K562 (cell line): Measurements from ENCODE around the gene NAGS. TPM values are rescaled to one million over a fixed set of nuclear protein-coding genes. Genes with fewer than 3 reads are reported as not detected.
A peak's percentile ranks its signal among the peaks of the same experiment; 100 is the strongest.

Source experiments
- BCL6 ChIP-seq: fragments of 250-450 bp; sonication (Bioruptor Pico); IDR thresholded peaks from 2 replicates; pipeline ENCODE4 v1.4.0; 2020
- HLTF ChIP-seq: fragments of 450-650 bp; IDR thresholded peaks from 2 replicates; pipeline ENCODE4 v1.6.1; 2016
- ILK ChIP-seq: fragments of 450-650 bp; IDR thresholded peaks from 2 replicates; pipeline ENCODE4 v1.6.1; 2016; ENCODE audit warnings: missing genetic modification characterization, low read depth, mild to moderate bottlenecking, missing compliant biosample characterization, moderate library complexity, borderline replicate concordance
- JUND ChIP-seq, 2 experiments: IDR thresholded peaks; 2 replicates in 1 of 2; 3 replicates in 1 of 2; pipeline ENCODE4 v1.6.1; 2011; ENCODE audit warnings: borderline replicate concordance in 2 of 2, low read depth in 2 of 2, low read length in 2 of 2, improper control_type of control experiment in 1 of 2, missing biosample characterization in 1 of 2, missing genetic modification characterization in 1 of 2, missing genetic modification reagents in 1 of 2
- LCOR ChIP-seq: sonication (generic); formaldehyde crosslinking; IDR thresholded peaks from 2 replicates; pipeline ENCODE4 v1.8.0; 2022; ENCODE audit warnings: mild to moderate bottlenecking, missing genetic modification reagents
- LEF1 ChIP-seq: fragments of 450-650 bp; IDR thresholded peaks from 2 replicates; pipeline ENCODE4 v1.6.1; 2016; ENCODE audit warnings: mild to moderate bottlenecking
- NCOA2 ChIP-seq, 2 experiments: fragments of 450-650 bp; IDR thresholded peaks; 2 replicates each; pipeline ENCODE4 v1.6.1; 2018; ENCODE audit warnings: mild to moderate bottlenecking in 2 of 2, moderate library complexity in 1 of 2; ENCODE audit not compliant: partially characterized antibody in 2 of 2
- ZBTB8A ChIP-seq: fragments of 450-650 bp; IDR thresholded peaks from 2 replicates; pipeline ENCODE4 v1.6.1; 2018; ENCODE audit warnings: mild to moderate bottlenecking, moderate library complexity; ENCODE audit not compliant: partially characterized antibody
- ZNF232 ChIP-seq: sonication (generic); formaldehyde crosslinking; IDR thresholded peaks from 2 replicates; pipeline ENCODE4 v1.8.0; 2022; ENCODE audit warnings: mild to moderate bottlenecking, missing genetic modification reagents
- ZNF239 ChIP-seq: fragments of 250-450 bp; sonication (Bioruptor Pico); IDR thresholded peaks from 2 replicates; pipeline ENCODE4 v1.4.0; 2020; ENCODE audit warnings: mild to moderate bottlenecking
- polyA plus RNA-seq, 8 experiments: library from polyadenylated mRNA; depleted of rRNA in 4 of 8; stranded (reverse) in 5 of 8; unstranded in 3 of 8; fragments of >200 nt; fragmentation: Nextera tagmentation in 2 of 8; fragmentation: Illumina TruSeq in 1 of 8; extraction: Ambion mirVana in 2 of 8; extraction: Trizol in 1 of 8; gene quantifications; 2 replicates each; pipeline versions ENCODE4 v1.2.1 to v1.2.3, GENCODE V29; 2011 to 2014; ENCODE audit warnings: inconsistent platforms in 1 of 8, missing spikeins in 1 of 8
- total RNA-seq, 7 experiments: library from RNA; depleted of rRNA in 6 of 7; stranded (reverse); fragments of >200 nt in 6 of 7; fragmentation: Illumina TruSeq in 2 of 7; extraction: Trizol in 2 of 7; gene quantifications; 2 replicates each; pipeline versions ENCODE4 v1.2.1 to v1.2.3, GENCODE V29; 2011 to 2021; ENCODE audit warnings: low replicate concordance in 1 of 7
- TF ChIP-seq, protein P1 (sequence below): sonication (generic); formaldehyde crosslinking; IDR thresholded peaks from 2 replicates; pipeline ENCODE4 v1.8.0; 2022; ENCODE audit warnings: mild to moderate bottlenecking, missing genetic modification reagents, borderline replicate concordance
- TF ChIP-seq, protein P2 (sequence below): IDR thresholded peaks from 2 replicates; pipeline ENCODE4 v1.6.1; 2014; ENCODE audit warnings: antibody characterized with exemption
- TF ChIP-seq, protein P3 (sequence below): fragments of 450-650 bp; IDR thresholded peaks from 2 replicates; pipeline ENCODE4 v1.6.1; 2016; ENCODE audit warnings: low read depth
- TF ChIP-seq, protein P4 (sequence below): fragments of 250-450 bp; sonication (Bioruptor Pico); IDR thresholded peaks from 2 replicates; pipeline ENCODE4 v1.8.0; 2021; ENCODE audit warnings: mild to moderate bottlenecking, moderate library complexity

The NAGS gene
- total and polyA plus RNA-seq, 9 of the 15 experiments (the other 6 are each of a cell fraction or from before 2014, with no cell fraction given): not detected

DNA sequence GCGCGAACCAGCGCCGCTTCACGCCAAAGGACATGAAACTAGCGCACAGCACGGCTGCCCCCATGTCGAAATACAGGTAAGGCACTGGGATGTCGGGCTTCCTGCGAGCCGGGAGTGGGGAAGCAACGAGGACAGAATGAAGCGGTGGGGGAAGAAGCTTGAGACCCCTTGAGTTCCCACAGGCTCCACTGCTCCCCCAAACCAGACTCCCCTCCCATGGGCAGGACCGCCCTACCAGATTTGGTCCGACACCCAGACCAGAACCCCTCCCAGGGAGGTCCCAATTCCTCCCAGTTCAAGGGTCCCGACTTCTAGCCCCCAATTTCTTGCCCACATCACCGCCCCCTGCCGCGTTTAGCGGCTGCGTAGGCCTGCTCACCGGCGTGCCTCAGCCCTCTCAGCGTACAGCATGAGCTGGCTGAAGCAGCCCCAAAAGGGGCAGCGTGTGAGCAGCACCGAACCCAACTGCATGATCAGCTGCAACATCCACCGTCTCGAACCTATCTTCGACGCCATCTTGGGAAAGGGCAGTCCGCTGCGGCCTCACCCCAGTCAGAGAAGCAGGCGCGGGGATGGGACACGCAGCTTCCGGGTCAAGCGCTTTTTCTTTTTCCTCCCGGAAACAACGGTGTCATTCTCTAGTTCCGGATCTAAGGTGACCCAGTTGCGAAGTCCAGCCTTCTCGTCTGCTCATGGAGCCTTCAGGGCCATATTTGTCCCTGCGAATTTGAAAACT, 10.2 kb downstream of the NAGS start, which contains the start of gene TMEM101 (continued):
- TF ChIP-seq NCOA2 (IDR thresholded peaks at IDR 0.05; ENCODE audit: partially characterized antibody in 2 of 2): no peak
- TF ChIP-seq ZNF239 (CRISPR knock-in tag): peak; percentile 36
- TF ChIP-seq HLTF: peak; percentile 40; the same call in 1 of the 2 replicates
- TF ChIP-seq, protein P1, sequence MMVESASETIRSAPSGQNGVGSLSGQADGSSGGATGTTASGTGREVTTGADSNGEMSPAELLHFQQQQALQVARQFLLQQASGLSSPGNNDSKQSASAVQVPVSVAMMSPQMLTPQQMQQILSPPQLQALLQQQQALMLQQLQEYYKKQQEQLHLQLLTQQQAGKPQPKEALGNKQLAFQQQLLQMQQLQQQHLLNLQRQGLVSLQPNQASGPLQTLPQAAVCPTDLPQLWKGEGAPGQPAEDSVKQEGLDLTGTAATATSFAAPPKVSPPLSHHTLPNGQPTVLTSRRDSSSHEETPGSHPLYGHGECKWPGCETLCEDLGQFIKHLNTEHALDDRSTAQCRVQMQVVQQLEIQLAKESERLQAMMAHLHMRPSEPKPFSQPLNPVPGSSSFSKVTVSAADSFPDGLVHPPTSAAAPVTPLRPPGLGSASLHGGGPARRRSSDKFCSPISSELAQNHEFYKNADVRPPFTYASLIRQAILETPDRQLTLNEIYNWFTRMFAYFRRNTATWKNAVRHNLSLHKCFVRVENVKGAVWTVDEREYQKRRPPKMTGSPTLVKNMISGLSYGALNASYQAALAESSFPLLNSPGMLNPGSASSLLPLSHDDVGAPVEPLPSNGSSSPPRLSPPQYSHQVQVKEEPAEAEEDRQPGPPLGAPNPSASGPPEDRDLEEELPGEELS (CRISPR knock-in tag): no peak
- TF ChIP-seq, protein P2, sequence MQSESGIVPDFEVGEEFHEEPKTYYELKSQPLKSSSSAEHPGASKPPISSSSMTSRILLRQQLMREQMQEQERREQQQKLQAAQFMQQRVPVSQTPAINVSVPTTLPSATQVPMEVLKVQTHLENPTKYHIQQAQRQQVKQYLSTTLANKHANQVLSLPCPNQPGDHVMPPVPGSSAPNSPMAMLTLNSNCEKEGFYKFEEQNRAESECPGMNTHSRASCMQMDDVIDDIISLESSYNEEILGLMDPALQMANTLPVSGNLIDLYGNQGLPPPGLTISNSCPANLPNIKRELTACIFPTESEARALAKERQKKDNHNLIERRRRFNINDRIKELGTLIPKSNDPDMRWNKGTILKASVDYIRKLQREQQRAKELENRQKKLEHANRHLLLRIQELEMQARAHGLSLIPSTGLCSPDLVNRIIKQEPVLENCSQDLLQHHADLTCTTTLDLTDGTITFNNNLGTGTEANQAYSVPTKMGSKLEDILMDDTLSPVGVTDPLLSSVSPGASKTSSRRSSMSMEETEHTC: no peak
- no peak for TF ChIP-seq ILK (tag)
- no peak for TF ChIP-seq ZBTB8A
- TF ChIP-seq, protein P3, sequence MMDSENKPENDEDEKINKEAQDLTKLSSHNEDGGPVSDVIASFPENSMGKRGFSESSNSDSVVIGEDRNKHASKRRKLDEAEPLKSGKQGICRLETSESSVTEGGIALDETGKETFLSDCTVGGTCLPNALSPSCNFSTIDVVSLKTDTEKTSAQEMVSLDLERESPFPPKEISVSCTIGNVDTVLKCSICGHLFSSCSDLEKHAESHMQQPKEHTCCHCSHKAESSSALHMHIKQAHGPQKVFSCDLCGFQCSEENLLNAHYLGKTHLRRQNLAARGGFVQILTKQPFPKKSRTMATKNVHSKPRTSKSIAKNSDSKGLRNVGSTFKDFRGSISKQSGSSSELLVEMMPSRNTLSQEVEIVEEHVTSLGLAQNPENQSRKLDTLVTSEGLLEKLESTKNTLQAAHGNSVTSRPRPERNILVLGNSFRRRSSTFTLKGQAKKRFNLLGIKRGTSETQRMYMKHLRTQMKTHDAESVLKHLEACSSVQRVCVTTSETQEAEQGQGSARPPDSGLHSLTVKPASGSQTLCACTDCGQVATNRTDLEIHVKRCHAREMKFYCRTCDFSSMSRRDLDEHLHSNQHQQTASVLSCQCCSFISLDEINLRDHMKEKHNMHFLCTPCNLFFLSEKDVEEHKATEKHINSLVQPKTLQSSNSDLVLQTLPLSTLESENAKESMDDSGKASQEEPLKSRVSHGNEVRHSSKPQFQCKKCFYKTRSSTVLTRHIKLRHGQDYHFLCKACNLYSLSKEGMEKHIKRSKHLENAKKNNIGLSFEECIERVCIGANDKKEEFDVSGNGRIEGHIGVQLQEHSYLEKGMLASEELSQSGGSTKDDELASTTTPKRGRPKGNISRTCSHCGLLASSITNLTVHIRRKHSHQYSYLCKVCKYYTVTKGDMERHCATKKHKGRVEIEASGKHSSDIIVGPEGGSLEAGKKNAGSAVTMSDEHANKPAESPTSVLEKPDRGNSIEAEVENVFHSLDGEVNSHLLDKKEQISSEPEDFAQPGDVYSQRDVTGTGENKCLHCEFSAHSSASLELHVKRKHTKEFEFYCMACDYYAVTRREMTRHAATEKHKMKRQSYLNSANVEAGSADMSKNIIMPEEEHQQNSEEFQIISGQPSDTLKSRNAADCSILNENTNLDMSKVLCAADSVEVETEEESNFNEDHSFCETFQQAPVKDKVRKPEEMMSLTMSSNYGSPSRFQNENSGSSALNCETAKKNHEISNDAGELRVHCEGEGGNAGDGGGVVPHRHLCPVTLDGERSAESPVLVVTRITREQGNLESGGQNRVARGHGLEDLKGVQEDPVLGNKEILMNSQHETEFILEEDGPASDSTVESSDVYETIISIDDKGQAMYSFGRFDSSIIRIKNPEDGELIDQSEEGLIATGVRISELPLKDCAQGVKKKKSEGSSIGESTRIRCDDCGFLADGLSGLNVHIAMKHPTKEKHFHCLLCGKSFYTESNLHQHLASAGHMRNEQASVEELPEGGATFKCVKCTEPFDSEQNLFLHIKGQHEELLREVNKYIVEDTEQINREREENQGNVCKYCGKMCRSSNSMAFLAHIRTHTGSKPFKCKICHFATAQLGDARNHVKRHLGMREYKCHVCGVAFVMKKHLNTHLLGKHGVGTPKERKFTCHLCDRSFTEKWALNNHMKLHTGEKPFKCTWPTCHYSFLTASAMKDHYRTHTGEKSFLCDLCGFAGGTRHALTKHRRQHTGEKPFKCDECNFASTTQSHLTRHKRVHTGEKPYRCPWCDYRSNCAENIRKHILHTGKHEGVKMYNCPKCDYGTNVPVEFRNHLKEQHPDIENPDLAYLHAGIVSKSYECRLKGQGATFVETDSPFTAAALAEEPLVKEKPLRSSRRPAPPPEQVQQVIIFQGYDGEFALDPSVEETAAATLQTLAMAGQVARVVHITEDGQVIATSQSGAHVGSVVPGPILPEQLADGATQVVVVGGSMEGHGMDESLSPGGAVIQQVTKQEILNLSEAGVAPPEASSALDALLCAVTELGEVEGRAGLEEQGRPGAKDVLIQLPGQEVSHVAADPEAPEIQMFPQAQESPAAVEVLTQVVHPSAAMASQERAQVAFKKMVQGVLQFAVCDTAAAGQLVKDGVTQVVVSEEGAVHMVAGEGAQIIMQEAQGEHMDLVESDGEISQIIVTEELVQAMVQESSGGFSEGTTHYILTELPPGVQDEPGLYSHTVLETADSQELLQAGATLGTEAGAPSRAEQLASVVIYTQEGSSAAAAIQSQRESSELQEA: peak; percentile 38; the same call in 1 of the 2 replicates
- TF ChIP-seq LCOR (CRISPR knock-in tag): 0 out of 2 replicates have a peak, but pooled peaks have one; percentile 40
- no peak for TF ChIP-seq ZNF232 (CRISPR knock-in tag)
- peak; percentile 80 for TF ChIP-seq JUND (IDR thresholded peaks at IDR 0.05; ENCODE audit: borderline replicate concordance, low read depth, low read length)
- TF ChIP-seq JUND (tag; IDR thresholded peaks at IDR 0.05; ENCODE audit: borderline replicate concordance, low read depth, low read length): peak; percentile 8; the same call in 1 of the 3 replicates
- TF ChIP-seq LEF1: no peak
- TF ChIP-seq BCL6: no peak
- TF ChIP-seq, protein P4, sequence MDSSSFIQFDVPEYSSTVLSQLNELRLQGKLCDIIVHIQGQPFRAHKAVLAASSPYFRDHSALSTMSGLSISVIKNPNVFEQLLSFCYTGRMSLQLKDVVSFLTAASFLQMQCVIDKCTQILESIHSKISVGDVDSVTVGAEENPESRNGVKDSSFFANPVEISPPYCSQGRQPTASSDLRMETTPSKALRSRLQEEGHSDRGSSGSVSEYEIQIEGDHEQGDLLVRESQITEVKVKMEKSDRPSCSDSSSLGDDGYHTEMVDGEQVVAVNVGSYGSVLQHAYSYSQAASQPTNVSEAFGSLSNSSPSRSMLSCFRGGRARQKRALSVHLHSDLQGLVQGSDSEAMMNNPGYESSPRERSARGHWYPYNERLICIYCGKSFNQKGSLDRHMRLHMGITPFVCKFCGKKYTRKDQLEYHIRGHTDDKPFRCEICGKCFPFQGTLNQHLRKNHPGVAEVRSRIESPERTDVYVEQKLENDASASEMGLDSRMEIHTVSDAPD (CRISPR knock-in tag): no peak
